ENCODE results near the gene ATAD3C. TPM values are rescaled to one million over a fixed set of nuclear protein-coding genes. Genes with fewer than 3 reads are reported as not detected.

Gene ATAD3C
- total RNA-seq, 1 donor from 2014 or later, result not detected

- TF ChIP-seq POLR2AphosphoS5 (IDR thresholded peaks at IDR 0.05; ENCODE audit: insufficient read depth in 1 of 2, low read depth in 1 of 2), result peak; percentile 70 to 77
- TF ChIP-seq POLR2A (IDR thresholded peaks at IDR 0.05), result no peak
- TF ChIP-seq CTCF (IDR thresholded peaks at IDR 0.05), result no peak
- Histone ChIP-seq H3K27ac (peak overlapping the region; percentile 90), H3K27me3 (no peaks in the 10 kb centered on the region), H3K36me3 (no peaks in the 10 kb centered on the region), H3K4me3 (peak overlapping the region; percentile 19 to 24), H3K9me3 (no peaks in the 10 kb centered on the region), H3K4me1 (peaks cover 65% of the 10 kb centered on the region)
- intact Hi-C loops (cut with DNase I), result no loop called here
- no peak for DNase-seq (ENCODE audit: extremely low spot score in 2 of 2)
Measured at GRCh38 chr1:1430114-1430982, 19.1 kb upstream of the ATAD3C start.

DNA sequence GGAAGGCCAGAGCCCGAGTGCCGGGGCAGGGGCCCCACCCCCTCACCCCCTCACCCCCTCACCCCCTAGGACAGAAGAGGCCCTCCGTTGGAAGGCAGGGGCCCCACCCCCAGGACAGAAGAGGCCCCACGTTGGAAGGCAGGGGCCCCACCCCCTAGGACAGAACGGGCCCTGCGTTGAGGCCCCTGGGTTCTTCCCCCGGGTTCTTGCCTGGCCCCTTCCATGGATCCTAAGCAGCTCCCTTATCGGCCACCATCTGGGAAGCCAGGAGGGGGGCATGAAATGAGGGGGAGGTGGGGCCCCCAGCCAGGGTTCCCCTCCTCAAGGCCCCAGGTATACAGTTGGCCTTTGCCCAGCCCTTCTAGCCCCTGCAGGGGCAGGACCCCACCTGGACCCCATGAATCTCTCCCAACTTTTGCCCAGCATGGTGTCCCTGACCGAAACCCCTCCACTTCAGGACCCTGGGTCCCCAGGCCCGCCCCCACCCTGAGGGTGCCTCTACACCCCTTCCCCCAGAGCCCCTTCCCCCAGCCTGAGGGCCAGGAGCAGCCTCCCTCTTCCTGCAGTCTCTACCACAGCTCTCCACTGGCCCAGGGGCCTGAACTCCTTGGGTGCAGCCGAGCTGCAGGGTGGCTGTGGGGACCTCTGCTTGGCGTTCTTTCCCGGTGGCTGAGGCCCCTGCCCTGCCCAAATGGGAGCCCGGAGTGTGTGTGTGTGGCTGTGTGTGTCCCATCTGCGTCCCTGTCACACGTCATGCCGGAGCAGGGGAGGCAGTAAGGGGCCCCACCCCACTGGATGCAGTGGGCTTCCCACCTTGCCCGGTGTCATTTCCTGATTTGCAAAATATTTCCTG is 18.3 kb upstream of the ATAD3C start:
- intact Hi-C loops (cut with DNase I), result no loop called here
- Histone ChIP-seq H3K4me1 (peaks cover 69% of the 10 kb centered on the region), H3K27me3 (no peaks in the 10 kb centered on the region), H3K27ac (peak overlapping the region; percentile 90), H3K9me3 (no peaks in the 10 kb centered on the region), H3K4me3 (peak overlapping the region in 1 of 2 donors; percentile 24), H3K36me3 (no peaks in the 10 kb centered on the region)
- no peak for DNase-seq (ENCODE audit: extremely low spot score in 2 of 2)
- TF ChIP-seq POLR2AphosphoS5 (IDR thresholded peaks at IDR 0.05; ENCODE audit: insufficient read depth in 1 of 2, low read depth in 1 of 2) (no peak), POLR2A (IDR thresholded peaks at IDR 0.05) (no peak), CTCF (IDR thresholded peaks at IDR 0.05) (no peak)

GRCh38 chr1:1431845-1432273 is 17.6 kb upstream of the ATAD3C start:
- Histone ChIP-seq H3K27me3 (no peaks in the 10 kb centered on the region), H3K36me3 (no peaks in the 10 kb centered on the region), H3K27ac (peak overlapping the region; percentile 90), H3K4me1 (peaks cover 76% of the 10 kb centered on the region), H3K4me3 (no peak overlapping the region), H3K9me3 (no peaks in the 10 kb centered on the region)
- DNase-seq (ENCODE audit: extremely low spot score in 2 of 2), result no peak
- peak in 1 of 2 donors; percentile 52 for TF ChIP-seq POLR2AphosphoS5 (IDR thresholded peaks at IDR 0.05; ENCODE audit: insufficient read depth in 1 of 2, low read depth in 1 of 2)
- TF ChIP-seq POLR2A (IDR thresholded peaks at IDR 0.05), result no peak
- intact Hi-C loops (cut with DNase I), result no loop called here

- Histone ChIP-seq H3K4me3 (peak overlapping the region in 1 of 2 donors; percentile 2), H3K36me3 (no peaks in the 10 kb centered on the region), H3K9me3 (no peaks in the 10 kb centered on the region), H3K27me3 (no peaks in the 10 kb centered on the region), H3K27ac (peak overlapping the region; percentile 90), H3K4me1 (peaks cover 81% of the 10 kb centered on the region)
- TF ChIP-seq POLR2AphosphoS5 (IDR thresholded peaks at IDR 0.05; ENCODE audit: insufficient read depth in 1 of 2, low read depth in 1 of 2) (no peak), POLR2A (IDR thresholded peaks at IDR 0.05) (no peak), CTCF (IDR thresholded peaks at IDR 0.05) (no peak)
- DNase-seq (ENCODE audit: extremely low spot score in 2 of 2), result no peak
- intact Hi-C loops (cut with DNase I), result no loop called here
Measured at GRCh38 chr1:1432274-1432950, 17.1 kb upstream of the ATAD3C start.

All from vagina (tissue), 2 donors.